Activated CD4-positive, alpha-beta T cell treated with anti-CD3 and anti-CD28 coated beads for 1 hour (primary cell): ENCODE data around the gene PIGP.
A peak's percentile ranks its signal among the peaks of the same experiment; 100 is the strongest.
"Not testable (repeated sequence)": the region's sequence is repeated elsewhere in the genome, so short reads cannot be mapped to it uniquely, and the experiment has no call there.

Experiments used
- DNase-seq: peaks from one replicate; pipeline ENCODE4 v3.0.0-alpha.2; 2020

PIGP gene

GRCh38 chr21:37072988-37073416 lies at the start of gene PIGP, which contains the start of gene TTC3:
TSS of gene PIGP (minus strand) at chr21:37073071. CDS start at chr21:37072515, 556 bp downstream.
TSS of gene TTC3 (plus strand) at chr21:37073254. CDS start at chr21:37087258, 14,004 bp downstream.
- peak; percentile 94 for DNase-seq

GRCh38 chr21:37119421-37120218 lies 46.7 kb upstream of the PIGP start:
- DNase-seq, result no peak

GRCh38 chr21:37118187-37118826 lies 45.4 kb upstream of the PIGP start:
- DNase-seq, result no peak

DNA sequence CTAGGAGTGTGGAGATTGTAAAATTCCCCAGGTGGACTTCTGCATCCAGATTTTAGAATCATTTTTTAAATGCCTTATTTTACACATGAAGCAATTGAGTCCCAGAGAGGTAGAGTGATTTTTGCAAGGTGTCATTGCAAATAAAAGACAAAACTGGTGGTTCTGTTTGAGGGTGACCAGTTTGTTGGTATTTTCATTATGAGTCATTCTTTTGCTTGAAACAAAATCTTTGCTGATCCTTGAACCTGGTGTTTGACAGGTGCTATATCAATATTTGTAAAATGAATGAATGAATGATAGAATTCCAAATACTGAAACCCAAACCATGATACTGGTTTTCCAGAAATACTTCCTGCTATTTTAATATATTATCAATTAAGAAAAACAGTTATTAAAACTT lies 44.3 kb upstream of the PIGP start:
- DNase-seq, result no peak

DNA sequence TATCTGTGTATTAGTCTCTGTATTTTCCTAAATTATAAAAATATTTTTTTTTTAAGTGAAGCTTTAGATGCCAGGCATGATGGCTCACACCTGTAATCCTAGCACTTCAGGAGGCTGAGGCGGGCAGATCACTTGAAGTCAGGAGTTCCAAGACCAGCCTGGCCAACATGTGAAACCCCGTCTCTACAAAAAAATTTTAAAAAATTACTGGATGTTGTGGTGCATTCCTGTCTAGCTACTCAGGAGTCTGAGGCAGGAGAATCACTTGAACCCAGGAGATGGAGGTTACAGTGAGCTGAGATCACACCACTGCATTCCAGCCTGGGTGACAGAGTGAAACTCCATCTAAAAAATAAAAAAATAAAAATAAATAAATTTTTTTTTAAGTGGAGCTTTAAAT lies 43.6 kb upstream of the PIGP start:
- not testable (repeated sequence) for DNase-seq

GRCh38 chr21:37114301-37114700 lies 41.4 kb upstream of the PIGP start:
- not testable (repeated sequence) for DNase-seq

GRCh38 chr21:37111029-37111428 lies 38.2 kb upstream of the PIGP start:
- DNase-seq, result not testable (repeated sequence)

DNA sequence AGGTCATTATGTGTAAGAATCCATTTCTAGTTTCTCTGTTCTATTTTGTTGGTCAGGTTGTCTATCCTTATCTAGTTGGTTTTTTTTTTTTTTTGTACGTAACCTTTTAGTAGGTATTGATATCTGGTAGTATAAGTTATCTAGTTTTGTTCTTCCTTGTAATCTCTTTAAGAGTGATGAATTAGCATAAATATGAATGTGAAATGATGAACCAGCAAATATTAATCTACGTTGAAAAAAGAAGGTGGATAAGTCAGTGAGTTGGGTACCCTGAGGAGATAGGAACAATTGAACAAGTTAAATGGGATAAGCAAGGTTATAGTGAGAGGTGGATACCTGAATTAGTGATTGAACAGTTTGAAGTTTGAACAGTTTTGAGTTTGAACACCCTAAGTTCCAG lies 34.1 kb upstream of the PIGP start:
- DNase-seq, result no peak

DNA sequence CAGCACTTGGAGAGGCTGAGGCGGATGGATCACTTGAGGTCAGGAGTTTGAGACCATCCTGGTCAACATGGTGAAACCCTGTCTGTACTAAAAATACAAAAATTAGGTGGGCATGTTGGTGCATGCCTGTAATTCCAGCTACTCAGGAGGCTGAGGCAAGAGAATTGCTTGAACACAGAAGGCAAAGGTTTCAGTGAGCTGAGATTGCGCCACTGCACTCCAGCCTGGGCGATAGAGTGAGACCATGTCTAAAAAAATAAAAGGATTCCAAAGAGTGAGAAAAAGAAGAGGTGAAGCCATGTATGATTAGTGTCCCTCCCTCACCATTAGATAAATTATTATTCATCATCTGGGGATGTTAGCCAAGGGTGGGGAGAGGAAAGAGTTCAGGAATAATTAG lies 29.9 kb upstream of the PIGP start:
- DNase-seq, result not testable (repeated sequence)

DNA sequence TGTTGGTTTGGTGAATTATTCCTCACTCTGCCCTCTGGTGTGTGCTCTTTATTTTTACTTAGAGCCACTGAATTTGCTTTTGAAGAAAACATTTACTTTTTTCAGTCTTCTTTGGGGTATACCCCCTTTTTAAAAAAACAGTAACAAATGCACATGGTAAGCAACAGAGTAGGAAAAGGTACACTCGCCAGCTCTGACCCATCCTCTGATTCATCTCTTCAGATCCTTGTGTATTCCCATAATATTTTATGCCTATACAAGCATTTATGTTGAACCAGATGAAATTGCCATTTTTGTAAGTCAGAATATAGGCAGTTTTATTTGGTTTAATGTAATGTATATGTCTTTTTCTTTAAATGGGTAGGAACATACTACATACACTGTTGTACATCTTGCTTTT lies 28.5 kb upstream of the PIGP start:
- no peak for DNase-seq

DNA sequence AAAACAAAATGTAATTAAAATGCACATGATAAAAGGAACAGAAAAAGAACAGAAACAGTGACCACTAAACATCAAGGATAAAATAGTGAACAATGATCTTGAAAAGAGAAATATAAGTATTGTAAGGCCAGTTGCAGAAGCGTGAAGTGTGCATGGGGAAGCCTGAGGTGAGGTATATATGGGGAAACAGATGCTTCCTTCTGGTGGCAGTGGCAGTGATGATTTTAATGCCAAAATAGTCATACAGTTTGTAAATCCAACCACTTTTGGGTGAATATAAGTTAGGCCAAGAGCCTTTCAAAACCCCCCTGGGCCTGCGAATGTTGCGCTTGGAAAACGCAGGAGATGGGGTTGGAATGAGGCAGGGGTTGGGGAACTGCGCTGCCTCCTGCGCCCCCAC lies 27.4 kb upstream of the PIGP start:
- DNase-seq, result no peak

DNA sequence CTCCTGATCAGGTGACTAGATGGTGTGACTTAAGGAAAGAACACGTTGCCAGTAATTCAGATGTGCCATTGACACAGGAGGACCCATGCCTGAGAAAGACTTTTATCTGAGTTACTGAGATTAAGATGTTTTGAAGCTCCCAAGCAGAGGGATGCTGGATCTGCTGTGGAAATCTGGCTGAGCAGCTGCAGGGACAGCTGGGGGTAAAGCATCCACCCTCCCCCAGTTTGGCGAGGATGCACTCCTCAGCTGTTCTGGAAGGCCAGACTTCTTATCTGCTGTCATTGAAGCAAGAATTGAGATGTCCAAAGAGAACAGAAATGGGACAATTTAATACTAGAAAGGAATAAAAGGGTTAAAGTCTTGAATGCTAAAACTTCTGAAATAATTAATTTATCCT lies 25.9 kb upstream of the PIGP start:
- no peak for DNase-seq

DNA sequence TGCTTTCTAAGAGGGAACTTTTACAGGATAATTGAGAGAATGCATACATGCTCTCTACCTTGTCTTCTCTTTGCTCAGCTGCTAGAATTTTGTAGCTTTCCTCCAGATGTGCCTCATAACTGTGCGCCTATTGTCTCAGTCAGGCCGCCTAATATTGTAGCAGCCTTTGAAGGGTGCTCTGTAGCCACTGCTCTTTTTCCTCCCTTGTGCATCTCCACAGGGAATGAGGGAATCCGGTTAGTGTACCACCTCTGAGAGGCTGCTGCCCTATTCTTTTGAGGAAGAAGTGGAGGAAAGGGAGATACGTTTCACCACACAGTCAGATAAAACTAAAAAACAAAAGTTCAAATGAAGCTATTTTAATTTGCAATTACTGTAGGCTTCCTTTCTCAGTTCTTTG lies 22.9 kb upstream of the PIGP start:
- DNase-seq, result no peak

- DNase-seq, result no peak
Measured at GRCh38 chr21:37093977-37094376, 21.1 kb upstream of the PIGP start.

- DNase-seq, result no peak
Measured at GRCh38 chr21:37088186-37088735, 15.4 kb upstream of the PIGP start.

- DNase-seq, result no peak
Measured at GRCh38 chr21:37087188-37087587, 14.3 kb upstream of the PIGP start.

GRCh38 chr21:37085726-37086125 lies 12.9 kb upstream of the PIGP start:
- DNase-seq, result no peak

- no peak for DNase-seq
Measured at GRCh38 chr21:37082856-37083528, 10.1 kb upstream of the PIGP start.

GRCh38 chr21:37082375-37082774 lies 9.5 kb upstream of the PIGP start:
- no peak for DNase-seq

- DNase-seq, result no peak
Measured at GRCh38 chr21:37079211-37079824, 6.4 kb upstream of the PIGP start.

- DNase-seq, result no peak
Measured at GRCh38 chr21:37077403-37077802, 4.5 kb upstream of the PIGP start.

GRCh38 chr21:37076087-37076850 lies 3.4 kb upstream of the PIGP start:
- no peak for DNase-seq
